GM12864 (cell line): ENCODE results near the gene FTCD.

Experiments
- DNase-seq: peaks from one replicate; pipeline ENCODE4 v3.0.0-alpha.2; 2011; ENCODE audit warnings: low read depth
- H3K4me3 ChIP-seq: 2 replicates; pipeline ENCODE4 v1.5.1; 2011; ENCODE audit warnings: mild to moderate bottlenecking, low read depth, low read length, control low read depth
- TF ChIP-seq, protein P1 (sequence below): IDR thresholded peaks from 2 replicates; pipeline ENCODE4 v1.5.1; 2011; ENCODE audit warnings: low read depth, mild to moderate bottlenecking, moderate library complexity, low read length, control low read depth, inconsistent platforms; ENCODE audit errors: missing control alignments

Gene FTCD

GRCh38 chr21:46158666-46159300 lies 3.4 kb upstream of the FTCD start:
- H3K4me3 ChIP-seq: no peak overlapping the region
- DNase-seq: no peak
- TF ChIP-seq, protein P1, sequence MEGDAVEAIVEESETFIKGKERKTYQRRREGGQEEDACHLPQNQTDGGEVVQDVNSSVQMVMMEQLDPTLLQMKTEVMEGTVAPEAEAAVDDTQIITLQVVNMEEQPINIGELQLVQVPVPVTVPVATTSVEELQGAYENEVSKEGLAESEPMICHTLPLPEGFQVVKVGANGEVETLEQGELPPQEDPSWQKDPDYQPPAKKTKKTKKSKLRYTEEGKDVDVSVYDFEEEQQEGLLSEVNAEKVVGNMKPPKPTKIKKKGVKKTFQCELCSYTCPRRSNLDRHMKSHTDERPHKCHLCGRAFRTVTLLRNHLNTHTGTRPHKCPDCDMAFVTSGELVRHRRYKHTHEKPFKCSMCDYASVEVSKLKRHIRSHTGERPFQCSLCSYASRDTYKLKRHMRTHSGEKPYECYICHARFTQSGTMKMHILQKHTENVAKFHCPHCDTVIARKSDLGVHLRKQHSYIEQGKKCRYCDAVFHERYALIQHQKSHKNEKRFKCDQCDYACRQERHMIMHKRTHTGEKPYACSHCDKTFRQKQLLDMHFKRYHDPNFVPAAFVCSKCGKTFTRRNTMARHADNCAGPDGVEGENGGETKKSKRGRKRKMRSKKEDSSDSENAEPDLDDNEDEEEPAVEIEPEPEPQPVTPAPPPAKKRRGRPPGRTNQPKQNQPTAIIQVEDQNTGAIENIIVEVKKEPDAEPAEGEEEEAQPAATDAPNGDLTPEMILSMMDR: no peak

DNA sequence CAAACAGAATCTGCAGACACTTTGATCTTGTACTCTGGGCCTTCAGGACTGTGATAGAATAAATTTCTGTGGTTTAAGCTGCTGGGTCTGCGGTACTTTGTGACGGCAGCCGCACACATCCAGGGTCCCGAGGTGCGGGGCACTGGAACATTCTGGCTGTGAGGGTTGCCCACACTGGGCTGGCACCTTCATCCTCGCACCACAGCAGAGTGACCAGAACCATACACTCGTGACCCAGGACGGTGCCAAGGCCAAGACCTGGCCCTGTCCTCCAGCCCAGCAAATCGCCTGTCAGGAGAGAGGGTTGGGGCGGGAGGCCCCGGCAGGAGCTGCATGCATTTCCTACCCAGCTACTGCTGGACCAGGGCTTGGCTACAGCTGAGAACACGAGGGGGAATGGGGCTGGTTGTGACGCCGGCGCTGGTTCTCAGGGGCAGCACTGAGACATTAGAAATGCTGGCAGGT lies 2.6 kb upstream of the FTCD start:
- no peak overlapping the region for H3K4me3 ChIP-seq
- TF ChIP-seq, protein P1: no peak
- no peak for DNase-seq

DNA sequence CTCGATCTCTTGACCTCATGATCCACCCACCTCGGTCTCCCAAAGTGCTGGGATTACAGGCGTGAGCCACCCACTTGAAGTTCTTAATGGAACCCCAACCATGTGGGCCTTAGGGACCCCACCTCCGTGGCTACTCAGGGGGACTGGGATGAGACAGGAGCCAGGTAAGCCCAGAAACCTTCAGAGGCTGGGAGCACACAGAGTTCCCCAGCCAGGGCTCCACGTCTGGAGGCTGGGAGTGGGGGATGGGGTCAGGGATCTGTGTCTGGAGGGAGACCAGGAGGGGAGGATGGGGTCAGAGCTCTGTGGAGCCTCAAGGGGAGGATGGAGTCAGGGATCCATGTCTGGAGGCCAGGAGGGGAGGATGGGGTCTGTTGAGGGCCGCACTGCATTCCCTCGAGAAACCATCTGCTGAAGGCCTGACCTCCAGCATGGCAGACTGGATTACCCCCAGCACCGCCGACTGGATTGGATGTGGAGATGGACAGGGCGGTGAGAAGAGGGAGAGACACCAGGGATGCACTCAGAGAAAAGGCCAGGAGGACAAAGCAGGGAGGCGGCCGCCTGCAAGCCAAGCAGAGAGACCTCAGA lies 2.1 kb upstream of the FTCD start:
- TF ChIP-seq, protein P1: no peak
- no peak for DNase-seq
- H3K4me3 ChIP-seq: no peak overlapping the region

GRCh38 chr21:46156678-46157077 lies 1.3 kb upstream of the FTCD start:
- H3K4me3 ChIP-seq: no peak overlapping the region
- DNase-seq: no peak
- TF ChIP-seq, protein P1: no peak

GRCh38 chr21:46156378-46156645 lies 933 bp upstream of the FTCD start:
- H3K4me3 ChIP-seq: no peak overlapping the region
- TF ChIP-seq, protein P1: no peak
- no peak for DNase-seq

DNA sequence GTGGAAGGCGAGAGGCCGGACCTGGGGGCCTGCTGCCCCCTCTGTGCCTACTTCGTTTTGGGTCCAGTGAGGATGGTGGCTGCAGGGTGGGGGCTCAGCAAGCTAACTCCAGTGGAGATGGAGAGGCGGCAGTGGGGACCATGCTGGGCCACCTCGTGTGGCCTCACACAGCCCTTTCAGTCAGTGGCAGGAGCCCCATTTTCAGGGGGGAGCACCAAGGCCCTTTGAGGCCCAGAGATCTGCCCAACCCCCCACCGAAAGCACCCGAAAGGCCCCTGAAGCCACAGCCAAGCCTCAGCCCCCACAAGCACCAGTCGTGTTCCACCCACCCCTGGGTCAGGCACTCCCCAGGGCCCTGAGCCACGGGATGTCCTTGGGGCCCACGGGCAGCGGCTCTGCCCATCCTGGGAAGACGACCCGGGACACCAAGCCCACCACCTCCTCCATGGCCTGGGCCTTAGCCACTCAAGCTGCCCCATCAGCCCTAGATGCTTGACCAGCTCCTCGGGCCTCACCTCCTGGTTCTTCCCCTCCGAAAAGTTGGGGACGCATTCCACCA lies 345 bp downstream of the FTCD start:
- DNase-seq: no peak
- TF ChIP-seq, protein P1: no peak
- H3K4me3 ChIP-seq: no peak overlapping the region
